ENCODE results near the gene SLC5A9. TPM values are rescaled to one million over a fixed set of nuclear protein-coding genes. Genes with fewer than 3 reads are reported as not detected.

Gene SLC5A9
- total RNA-seq (2014; rRNA removed; shearing (Covaris generic)), result 0.91 and 2.3 TPM in 2 replicates

DNA sequence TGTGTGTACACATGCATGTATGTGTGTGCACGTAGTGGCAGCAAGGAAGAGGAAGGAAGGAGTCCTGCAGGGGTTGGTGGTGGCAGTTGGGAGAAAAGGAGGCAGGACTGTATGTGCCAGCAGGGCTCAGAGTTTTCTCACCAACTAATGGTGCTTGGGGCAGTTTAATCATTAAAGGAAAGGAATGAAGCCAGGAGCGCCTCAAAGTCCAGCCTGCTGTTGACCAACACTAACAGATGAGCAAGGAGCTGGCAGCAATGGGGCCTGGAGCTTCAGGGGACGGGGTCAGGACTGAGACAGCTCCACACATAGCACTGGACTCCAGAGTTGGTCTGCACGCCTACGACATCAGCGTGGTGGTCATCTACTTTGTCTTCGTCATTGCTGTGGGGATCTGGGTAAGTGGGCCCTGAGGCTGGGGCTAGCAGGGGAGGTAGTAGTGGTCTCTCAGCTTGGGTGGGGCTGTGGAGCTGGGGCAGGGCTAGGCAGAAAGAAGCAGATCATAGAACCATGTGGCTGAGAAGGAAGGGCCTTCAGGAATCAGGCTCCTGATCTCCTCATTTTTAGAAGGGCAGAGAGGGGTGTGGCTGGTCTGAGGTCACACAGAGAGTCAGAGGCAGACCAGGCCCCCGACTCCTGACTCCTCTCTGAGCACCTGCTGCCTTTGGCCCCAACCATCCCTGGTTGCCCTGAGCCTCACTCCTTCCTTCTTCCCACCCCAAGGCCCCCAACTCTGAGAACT is at the start of gene SLC5A9:
Gene SLC5A9 (plus strand): TSS at position 216 of the 742 bp plus-strand sequence. CDS start 21 bp downstream, at position 237.
- DNase-seq (ENCODE audit: low spot score), result peak; percentile 56

DNA sequence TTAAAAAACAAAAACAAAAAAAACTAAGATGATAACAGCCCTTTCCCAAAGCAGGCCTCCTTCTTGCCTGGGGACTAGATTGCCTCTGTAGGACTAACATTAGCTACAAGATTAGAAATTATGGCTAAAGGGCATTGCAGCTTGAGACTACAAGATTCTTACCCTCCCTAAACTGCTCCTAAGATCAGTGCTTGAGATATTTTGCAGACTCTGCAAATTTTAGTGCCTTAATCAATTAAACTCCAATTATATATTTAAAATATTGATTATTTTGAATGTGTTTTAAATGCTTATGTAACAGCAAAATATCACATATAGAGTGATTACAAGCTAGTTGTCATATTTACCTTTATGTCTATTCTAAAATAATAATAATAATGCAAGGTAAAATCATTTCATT is 47.4 kb upstream of the SLC5A9 start:
- DNase-seq (ENCODE audit: low spot score), result no peak

DNA sequence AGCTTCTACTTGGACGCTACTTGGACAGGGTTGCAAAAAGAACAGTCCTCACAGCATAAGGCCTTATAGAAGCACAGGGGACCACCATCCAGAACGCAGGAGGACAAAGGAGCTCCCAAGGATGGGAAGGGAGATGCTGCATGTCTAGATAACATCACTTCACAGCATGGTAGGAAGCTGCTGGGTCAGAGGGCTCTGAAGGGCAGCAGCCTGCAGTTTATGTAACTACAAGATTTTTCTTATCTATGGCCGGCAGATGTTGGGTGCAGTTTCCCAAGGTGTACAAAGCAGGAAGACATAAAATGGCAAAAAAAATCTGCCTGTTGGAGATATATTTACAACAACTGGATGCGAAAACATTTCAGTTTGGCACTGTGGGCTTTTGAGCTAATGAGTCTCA is 45.3 kb upstream of the SLC5A9 start:
- peak; percentile 22 for DNase-seq (ENCODE audit: low spot score)

- no peak for DNase-seq (ENCODE audit: low spot score)
Observed at GRCh38 chr1:48181669-48182367, 40.7 kb upstream of the SLC5A9 start.

GRCh38 chr1:48182439-48182838 is 40.1 kb upstream of the SLC5A9 start:
- no peak for DNase-seq (ENCODE audit: low spot score)

- DNase-seq (ENCODE audit: low spot score), result peak; percentile 37
Observed at GRCh38 chr1:48186306-48186839, 36.1 kb upstream of the SLC5A9 start.

- no peak for DNase-seq (ENCODE audit: low spot score)
Observed at GRCh38 chr1:48187969-48188563, 34.5 kb upstream of the SLC5A9 start.

DNA sequence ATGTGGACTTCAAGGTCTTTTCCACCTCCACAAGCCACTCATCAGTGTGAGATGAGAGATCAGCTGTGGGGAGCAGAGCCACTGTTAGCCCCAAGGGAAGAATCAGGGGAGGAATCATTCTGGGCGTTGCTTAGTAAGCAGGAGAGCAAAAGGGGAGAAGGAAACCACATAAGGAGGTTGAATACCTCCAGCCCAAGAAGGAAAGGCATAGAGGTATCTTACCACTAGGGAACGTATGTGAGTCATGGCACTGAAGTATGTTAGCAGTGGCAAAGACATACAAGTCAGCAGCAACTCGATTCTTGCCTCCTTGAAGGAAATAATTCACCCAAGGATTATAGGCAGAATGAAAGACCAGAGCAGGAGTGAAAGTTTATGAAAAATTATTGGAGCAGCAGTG is 31.6 kb upstream of the SLC5A9 start:
- DNase-seq (ENCODE audit: low spot score), result no peak

DNA sequence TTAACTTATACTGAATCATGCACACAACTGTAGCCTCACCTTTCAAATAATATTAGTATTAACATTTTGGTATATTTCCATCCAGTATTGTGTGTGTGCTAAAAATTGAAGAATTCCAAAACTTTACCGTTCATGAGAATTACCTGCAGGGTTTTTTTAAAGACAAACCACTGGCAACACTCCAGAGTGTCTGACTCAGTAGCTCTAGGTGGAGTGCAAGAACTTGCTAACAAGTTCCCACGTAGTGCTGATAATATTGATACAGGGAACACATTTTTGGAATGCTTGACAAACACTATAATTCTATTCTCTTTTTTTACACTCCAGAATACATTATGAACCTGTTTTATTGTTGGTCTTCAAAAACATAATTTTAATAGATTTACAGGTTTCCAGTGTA is 27.7 kb upstream of the SLC5A9 start:
- no peak for DNase-seq (ENCODE audit: low spot score)

DNA sequence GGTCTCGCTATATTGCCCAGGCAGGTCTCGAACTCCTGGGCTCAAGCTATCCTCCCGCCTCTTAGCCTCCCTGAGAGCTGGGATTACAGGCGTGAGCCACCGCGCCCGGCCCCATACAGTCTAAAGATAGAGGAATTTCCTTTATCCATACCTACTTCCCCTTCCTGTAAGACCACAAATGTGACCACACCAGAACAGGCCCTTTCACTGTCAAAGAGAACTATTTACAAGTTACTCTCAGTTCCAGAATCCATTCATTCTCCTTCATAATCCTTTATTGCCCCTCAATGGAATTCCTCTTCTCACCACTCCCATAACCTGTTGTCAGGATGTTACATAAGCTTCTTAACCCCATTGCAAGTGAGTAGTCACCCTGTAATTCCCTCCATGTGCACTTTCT is 26.3 kb upstream of the SLC5A9 start:
- DNase-seq (ENCODE audit: low spot score), result no peak

DNA sequence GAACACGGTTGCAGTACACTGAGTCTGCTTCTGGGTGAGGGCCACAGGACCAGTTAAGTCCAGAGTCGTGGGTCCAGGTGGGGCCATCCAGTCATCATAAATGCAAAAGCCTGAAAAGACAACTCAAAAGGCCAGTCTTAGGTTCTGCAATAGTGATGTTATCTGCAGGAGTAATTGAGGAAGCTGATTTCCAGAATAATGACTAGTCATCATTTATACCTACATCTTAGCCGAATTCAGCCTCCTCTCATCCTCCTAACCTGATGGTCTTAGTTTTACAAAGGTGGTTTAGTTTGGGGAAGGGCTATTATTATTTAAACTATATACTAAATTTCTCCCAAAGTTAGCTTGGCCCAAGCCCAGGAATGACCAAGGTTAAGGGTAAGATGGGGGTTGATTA is 23.5 kb upstream of the SLC5A9 start:
- no peak for DNase-seq (ENCODE audit: low spot score)

- no peak for DNase-seq (ENCODE audit: low spot score)
Observed at GRCh38 chr1:48200166-48200900, 22.2 kb upstream of the SLC5A9 start.

DNA sequence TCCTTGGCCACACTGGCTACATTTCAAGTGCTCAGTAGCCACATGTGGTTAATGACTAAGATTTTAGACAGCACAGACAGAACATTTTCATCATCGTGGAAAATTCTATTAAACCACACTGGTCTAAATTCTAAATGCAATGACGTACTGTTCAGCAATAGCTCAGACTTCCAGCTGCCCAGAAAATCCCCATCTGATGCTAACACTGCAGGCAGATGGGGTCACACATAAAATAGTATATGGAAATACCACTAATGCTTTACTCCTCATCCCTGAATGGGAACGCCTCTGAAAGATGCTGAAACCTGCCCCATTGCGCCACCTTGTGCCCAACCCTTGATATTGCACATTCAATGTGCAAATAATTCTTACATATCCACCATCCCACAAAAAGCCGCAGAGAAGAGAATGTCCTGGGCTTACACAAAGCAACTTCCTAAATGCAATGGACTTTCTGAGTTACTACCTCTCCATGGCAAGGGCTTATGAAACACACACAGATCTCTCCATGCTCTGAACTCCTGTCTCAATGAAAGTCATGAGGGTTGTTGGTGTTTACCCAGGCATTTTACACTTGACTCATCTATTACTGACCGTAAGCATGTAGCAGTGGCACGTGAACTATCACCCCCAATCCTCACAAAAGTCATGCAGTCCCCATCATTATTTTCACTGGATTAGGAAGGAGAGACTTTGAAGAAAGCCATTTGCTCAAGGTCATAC is 20.3 kb upstream of the SLC5A9 start:
- DNase-seq (ENCODE audit: low spot score), result peak; percentile 80

GRCh38 chr1:48203287-48203900 is 19.1 kb upstream of the SLC5A9 start:
- peak; percentile 63 for DNase-seq (ENCODE audit: low spot score)

DNA sequence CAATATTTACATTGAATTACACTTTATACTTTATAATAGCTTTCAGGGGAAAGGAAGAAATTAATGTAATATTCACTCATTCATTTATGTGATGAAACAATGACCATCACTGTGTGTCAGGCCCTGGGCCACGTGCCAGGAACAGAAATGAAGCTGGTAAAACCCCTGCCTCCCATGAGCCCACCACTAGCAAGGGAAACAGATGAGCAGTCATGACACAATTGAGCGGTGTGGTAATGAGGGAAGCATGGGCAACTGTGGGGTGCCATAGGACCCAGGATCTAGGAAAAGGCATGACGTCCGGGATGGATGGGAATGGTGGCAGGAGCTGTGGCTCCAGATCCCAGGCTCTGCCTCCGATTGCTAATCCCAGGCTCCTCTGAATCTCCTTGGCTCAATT is 17.0 kb upstream of the SLC5A9 start:
- no peak for DNase-seq (ENCODE audit: low spot score)

GRCh38 chr1:48206371-48206770 is 16.1 kb upstream of the SLC5A9 start:
- DNase-seq (ENCODE audit: low spot score), result no peak

DNA sequence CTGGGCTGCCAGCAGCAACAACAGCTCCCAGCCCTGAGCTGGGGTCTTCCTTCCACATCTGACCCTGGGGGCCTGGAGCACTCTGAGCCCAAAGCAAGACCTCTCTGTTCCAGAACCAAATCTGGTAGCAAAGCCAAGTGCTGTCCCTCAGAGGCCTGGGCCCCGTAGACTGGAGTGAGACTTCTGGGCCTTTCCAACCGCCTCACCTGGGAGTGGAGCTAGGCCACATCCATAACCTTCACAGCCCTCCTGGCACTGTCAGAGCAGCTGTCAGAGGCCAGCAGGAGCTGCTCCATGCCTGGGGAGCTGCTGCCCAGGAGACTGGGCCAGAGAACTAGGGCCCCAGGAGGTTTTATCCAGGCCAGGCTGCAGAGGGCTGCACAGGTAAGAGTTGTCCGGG is 15.4 kb upstream of the SLC5A9 start:
- no peak for DNase-seq (ENCODE audit: low spot score)

DNA sequence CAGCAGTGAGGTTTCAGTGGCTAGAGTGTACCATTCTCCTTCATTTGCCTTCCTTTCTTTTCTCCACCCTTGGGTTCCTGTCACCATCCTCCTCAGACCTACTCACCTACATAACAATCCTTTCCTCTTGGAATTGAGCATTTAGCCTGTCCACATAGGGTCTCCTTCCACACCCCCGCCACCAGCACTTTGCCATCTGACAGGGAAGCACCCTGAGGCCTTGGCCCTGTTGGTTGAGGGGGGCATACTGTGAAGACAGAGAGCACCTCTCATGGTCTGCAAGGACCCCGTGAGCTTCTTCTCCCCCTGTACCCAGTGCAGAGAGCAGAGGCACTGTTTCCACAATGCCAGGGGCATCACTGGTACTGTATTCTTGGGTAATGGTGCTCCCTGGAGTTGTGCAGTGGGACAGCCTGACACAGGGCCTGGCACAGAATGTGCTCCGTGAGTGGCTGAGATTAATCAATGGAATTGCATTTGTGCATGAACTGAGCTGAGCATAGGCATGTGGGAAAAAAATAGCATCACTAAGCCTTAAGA is 14.9 kb upstream of the SLC5A9 start:
- no peak for DNase-seq (ENCODE audit: low spot score)

DNA sequence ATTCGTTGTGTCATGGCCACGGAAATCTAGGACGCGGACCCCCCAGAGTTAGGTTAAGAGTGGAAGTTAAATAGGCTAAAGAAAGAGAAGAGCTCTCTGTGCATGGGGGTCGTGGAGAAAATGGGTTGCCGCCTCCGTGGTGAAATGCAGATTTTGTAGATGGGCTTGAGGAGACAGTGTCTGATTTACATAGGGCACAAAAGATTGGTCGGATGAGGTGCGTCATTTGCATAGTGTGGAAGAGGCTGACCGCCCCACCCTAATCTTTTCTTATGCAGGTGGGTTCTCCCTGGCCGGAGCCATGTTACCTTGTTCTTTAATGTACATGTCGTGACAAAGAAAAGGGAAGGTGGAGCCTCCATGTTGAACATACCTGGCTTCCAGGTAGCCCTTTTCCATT is 14.3 kb upstream of the SLC5A9 start:
- DNase-seq (ENCODE audit: low spot score), result no peak

DNA sequence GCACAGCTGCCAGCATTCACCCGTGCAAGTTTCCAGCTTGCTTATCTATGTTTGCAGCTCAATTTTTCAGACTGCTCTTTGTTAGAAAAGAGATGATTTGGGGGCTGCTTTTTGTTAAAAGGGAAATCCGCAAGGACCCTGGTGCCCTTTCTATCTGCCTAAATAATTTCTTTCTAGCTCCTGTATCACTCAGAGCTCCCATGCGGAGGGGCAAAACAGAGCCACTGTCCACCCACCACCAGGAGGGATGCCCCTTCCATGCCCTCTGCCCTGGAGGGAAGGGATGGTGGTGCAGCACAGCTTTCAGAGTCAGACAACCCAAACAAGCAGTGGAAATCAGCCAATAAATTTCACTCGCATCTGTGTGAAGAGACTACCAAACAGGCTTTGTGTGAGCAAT is 13.9 kb upstream of the SLC5A9 start:
- DNase-seq (ENCODE audit: low spot score), result no peak
